ENCODE data around the gene COMMD9.

- TF ChIP-seq CTCF (IDR thresholded peaks at IDR 0.05) (no peak), POLR2A (IDR thresholded peaks at IDR 0.05) (no peak)
These were observed 22.8 kb upstream of the COMMD9 start for GRCh38 chr11:36311926-36312595.

All from testis (tissue), 2 donors.